GM12801 (cell line): ENCODE data around the gene IDH3B.

Experiments used
- CTCF ChIP-seq: IDR thresholded peaks from one replicate; pipeline ENCODE4 v1.5.1; 2011; ENCODE audit warnings: control low read depth; ENCODE audit not compliant: insufficient read length; ENCODE audit errors: extremely low read depth

The IDH3B gene

DNA sequence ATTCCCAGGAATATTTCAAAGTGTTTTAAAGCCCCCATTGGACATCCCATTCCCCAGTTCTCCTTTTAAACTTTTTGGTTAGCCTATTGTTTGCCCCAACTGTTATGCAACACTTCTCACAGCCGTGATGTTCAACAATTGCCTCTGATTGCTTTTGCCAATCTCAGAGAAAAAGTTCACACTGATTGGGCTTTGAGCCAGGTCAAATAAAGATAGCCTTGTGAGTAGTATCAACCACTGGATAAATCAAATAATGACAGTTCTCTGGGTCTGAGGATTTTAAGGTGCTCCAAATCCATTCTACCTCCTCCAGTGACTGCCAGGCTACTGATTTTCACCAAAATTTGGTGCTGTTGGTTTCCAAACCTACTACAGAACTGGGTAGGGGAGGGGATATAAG is 30.6 kb downstream of the IDH3B start:
- TF ChIP-seq CTCF, result no peak

GRCh38 chr20:2631228-2631627 is 32.8 kb downstream of the IDH3B start:
- no peak for TF ChIP-seq CTCF

DNA sequence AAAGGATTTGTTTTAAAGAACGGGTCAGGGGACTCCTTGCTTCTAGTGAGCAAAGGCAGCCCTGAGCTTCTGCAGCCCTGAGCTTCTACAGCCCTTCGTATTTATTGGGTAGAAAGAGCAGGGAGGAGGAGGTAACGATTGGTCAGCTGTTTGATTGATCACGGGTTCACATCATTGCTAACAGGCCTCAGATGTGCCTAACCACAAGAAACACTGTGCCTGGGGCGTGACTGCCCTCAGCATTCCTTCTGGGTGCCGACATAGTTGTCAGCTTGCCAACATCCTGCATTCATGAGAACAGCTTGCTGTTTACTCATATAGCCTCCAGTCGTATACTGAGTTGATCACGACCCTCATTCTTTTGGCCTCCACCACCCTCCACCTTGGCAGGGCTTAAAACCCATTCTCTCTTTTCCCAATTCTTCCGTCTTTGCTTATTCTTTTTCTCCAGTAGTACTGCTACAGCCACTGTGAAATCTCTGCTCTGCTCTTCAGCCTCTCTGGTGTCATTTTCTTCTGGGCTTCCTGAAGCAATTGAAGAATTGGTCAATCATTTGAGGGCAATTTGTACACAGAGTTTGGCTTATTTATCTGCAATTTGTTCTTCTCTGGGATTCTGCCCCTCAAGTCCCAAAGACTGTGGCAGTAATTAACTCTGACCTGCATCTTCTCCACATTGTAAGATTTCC is 37.0 kb downstream of the IDH3B start:
- no peak for TF ChIP-seq CTCF

GRCh38 chr20:2625062-2625461 is 39.0 kb downstream of the IDH3B start:
- no peak for TF ChIP-seq CTCF

GRCh38 chr20:2624190-2624589 is 39.8 kb downstream of the IDH3B start:
- no peak for TF ChIP-seq CTCF

GRCh38 chr20:2619961-2620595 is 43.9 kb downstream of the IDH3B start:
- no peak for TF ChIP-seq CTCF

GRCh38 chr20:2619337-2619736 is 44.7 kb downstream of the IDH3B start:
- TF ChIP-seq CTCF, result no peak
